ENCODE measurements around the gene HEXD. TPM values are rescaled to one million over a fixed set of nuclear protein-coding genes. Genes with fewer than 3 reads are reported as not detected.

The HEXD gene
- total RNA-seq, 1 donor from 2014 or later = 14.8 TPM

DNA sequence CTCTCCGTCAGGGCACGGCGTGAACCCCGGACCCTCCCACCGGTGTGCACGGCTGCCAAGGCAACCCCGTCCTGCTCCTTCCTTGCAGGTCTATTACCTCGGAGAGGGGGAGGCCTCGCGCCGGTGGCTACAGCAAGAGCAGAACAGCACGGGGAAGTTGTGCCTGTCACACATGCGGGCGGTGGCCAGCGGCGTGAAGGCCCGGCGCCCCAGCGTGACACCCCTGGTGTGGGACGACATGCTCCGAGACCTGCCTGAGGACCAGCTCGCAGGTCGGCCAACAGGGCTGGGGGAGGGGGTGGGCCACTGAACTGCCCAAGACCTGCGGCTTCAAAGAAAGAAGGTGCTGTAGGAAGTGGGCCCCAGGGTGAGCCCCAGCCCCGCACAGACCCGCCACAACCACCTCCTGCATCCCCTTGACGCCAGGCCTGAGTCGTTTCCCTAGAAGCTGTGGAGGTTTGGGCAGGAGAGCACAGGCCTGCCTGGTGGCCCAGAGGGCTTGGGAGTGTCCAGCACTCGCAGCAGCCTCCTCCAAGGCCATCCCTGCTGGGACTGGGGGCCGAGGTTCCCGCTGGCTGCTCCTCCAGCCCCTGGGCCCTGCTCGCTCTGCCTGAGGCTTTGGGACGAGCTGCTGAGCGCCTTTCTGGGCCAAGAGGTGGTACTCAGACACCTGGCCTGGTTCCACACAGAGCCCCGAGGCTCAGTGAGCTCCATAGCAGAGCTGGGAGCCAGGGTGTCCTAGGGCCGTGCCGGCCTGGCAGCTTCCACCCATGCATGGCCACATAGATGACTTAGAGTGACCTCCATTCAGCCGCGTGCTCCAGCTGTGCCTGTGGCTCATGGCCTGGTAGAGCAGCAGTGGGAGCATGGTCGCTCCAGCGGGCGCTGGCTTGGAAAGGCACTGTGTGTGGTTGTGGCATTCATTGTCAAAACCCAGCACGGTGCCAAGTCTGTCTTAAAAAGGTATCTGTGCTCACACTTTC is 17.7 kb downstream of the HEXD start:
- no peak for DNase-seq
- intact Hi-C loops (cut with DNase I) = no loop called here
- no peak for ATAC-seq (ENCODE audit: poor library complexity)

DNA sequence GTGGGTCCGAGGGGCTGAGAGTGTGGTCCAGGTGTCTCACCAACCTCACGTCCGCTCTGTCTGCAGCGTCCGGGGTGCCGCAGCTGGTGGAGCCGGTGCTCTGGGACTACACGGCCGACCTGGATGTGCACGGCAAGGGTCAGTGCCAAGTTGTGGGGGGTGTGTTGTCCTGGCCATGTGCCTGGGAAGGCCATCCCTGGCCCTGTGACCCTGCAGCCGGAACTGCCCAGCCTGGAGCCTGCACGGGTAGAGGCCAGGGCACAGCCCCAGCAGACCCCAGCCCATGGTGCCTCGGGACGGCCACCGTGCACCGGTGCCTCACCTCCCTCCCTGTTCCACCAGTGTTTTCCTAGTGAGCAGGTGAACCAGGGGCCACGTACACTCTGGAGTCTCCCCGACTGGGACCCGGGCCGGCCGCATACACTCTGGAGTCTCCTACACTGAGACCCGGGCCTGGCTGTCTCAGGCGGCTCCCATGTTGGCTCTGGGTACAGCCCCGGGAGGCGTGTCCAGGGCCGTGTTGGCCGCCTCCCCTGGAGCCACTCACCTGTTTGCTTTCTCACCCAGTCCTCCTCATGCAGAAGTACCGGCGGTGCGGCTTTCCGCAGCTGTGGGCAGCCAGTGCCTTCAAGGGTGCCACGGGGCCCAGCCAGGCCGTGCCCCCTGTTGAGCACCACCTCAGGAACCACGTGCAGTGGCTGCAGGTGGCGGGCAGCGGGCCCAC is 18.6 kb downstream of the HEXD start:
- intact Hi-C loops (cut with DNase I) = no loop called here
- ATAC-seq (ENCODE audit: poor library complexity) (no peak), DNase-seq (no peak)

GRCh38 chr17:82437325-82437668 is 19.1 kb downstream of the HEXD start:
- DNase-seq = no peak
- intact Hi-C loops (cut with DNase I) = no loop called here
- no peak for ATAC-seq (ENCODE audit: poor library complexity)

GRCh38 chr17:82438401-82439193 is 20.4 kb downstream of the HEXD start:
- DNase-seq = no peak
- ATAC-seq (ENCODE audit: poor library complexity) = no peak
- intact Hi-C loops (cut with DNase I) = no loop called here

- no peak for ATAC-seq (ENCODE audit: poor library complexity)
- intact Hi-C loops (cut with DNase I) = no loop called here
Measured at GRCh38 chr17:82439194-82439828, 21.2 kb downstream of the HEXD start.

GRCh38 chr17:82439829-82440365 is 21.8 kb downstream of the HEXD start:
- DNase-seq = no peak
- ATAC-seq (ENCODE audit: poor library complexity) = no peak
- intact Hi-C loops (cut with DNase I) = no loop called here

More at GRCh38 chr17:82439194-82439828, 21.2 kb downstream of the HEXD start:
- no peak for DNase-seq

DNA sequence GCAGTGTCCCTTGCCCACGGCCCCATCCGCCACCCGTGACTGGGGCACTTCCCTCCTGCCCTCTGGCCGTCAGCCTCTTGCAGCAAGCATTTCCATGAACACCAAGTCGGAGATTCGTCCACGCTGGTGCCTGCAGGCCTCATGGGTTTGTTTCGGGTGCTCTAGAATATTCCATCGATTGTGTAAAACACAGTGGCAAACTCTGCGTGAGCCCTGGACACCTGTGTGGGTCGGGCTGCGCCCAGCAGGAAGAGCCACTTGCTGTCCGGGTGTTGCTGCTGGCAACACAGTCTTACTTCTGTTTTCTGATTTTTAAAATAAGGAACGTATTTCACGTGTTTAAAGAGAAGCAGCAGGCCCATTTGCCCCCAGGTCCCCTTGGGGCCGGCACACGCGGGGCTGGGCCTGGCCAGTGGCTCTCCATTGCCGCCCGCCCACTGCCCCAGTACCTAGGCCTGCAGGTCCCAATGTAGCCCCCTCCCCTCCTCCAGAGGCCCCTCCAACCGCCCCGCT is 22.4 kb downstream of the HEXD start:
- DNase-seq = no peak
- ATAC-seq (ENCODE audit: poor library complexity) = peak; percentile 16
- intact Hi-C loops (cut with DNase I) = no loop called here

- DNase-seq (peak; percentile 61), ATAC-seq (ENCODE audit: poor library complexity) (no peak)
- intact Hi-C loops (cut with DNase I) = no loop called here
Measured at GRCh38 chr17:82440991-82441627, 23.0 kb downstream of the HEXD start.

- intact Hi-C loops (cut with DNase I) = no loop called here
- DNase-seq = no peak
- no peak for ATAC-seq (ENCODE audit: poor library complexity)
Measured at GRCh38 chr17:82441691-82442487, 23.7 kb downstream of the HEXD start.

- intact Hi-C loops (cut with DNase I) = no loop called here
- ATAC-seq (ENCODE audit: poor library complexity) (no peak), DNase-seq (no peak)
Measured at GRCh38 chr17:82442643-82443464, 24.7 kb downstream of the HEXD start.

DNA sequence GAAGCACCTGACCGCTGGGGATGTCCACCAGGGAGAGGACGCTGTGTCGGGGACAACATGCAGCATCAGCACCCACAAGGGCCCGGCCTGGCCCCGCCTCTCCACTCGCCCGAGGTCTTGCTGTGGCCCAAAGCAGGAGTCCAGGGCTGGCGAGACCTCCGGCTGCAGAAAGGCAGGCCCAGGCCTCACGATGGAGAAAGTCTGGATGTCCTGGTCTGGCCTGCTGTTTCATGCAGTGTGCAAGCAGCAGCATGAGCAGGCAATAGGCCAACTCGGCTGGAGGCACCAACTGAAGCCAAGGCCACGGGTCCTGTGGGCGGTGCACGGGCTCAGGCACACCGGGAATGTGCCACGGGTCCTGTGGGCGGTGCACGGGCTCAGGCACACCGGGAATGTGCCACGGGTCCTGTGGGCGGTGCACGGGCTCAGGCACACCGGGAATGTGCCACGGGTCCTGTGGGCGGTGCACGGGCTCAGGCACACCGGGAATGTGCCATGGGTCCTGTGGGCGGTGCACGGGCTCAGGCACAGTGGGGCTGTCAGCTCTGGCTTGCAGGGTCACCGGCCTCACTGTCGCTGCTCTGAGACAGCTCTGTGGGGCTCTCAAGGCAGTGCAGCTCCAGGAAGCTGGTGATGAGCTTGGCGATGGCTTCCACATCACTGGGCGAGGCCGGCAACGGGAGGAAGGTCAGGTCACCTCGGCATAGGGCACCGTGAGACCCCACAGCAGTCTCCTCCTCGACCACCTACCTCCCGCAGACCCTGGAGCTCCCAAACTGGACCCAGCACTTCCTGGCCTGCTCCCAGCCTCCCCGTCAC is 25.5 kb downstream of the HEXD start:
- DNase-seq (no peak), ATAC-seq (ENCODE audit: poor library complexity) (no peak)
- intact Hi-C loops (cut with DNase I) = no loop called here

DNA sequence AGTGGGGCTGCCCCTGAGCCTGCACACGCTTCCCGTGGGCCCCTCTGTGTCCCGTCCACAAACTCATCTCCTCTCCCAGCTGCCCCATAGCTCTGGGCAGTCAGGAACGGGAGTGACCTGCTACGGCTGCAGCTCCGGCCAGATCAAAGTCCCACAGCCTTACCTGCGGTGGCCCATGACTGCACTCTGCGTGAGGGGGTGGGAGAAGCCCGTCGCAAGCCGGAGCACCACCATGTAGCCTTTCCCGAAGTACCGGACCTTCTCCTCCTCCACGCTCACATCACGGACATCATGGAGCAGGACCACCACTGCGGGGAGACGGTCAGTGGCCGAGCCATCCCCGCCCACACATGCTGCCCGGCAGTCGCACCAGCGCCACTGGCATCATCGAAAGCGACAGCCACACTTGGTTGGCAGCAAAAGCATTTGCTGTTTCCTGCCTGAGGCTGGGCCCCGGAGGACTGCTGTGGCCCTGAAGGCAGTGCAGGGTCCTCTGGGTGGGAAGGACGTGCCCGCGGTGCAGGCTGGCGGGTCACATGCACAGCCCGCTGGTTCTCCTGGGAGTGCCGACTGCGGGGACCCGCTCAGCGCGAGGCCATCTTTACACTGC is 26.2 kb downstream of the HEXD start:
- DNase-seq (no peak), ATAC-seq (ENCODE audit: poor library complexity) (no peak)
- intact Hi-C loops (cut with DNase I) = no loop called here

DNA sequence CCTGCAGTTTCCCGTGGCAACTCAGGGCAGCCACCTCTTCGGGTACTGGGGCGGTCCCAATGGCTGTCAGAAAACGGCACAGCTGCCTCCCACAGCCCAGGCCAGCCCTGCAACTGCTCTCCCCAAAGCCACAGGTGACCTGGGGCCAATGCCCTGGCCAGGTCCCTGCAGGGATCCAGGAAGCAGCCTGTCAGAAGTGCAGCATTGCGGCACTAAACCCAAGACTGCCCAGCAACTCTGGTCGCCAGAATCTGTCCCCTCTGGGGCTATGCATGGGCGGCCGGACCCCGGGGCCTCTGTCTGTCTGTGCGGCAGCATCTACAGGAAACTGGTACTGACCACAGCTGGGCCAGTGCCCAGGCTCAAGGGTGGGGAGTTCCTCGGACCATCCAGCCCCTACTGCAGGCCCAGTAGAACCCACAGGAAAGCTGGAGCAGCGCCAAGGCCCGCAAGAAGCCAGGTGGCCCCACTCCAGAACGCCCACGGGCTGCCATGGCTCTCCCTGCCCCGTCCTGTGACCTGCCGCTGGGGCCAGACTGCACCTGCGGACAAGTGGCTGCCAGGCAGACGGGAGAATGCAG is 26.9 kb downstream of the HEXD start:
- no peak for DNase-seq
- no peak for ATAC-seq (ENCODE audit: poor library complexity)
- intact Hi-C loops (cut with DNase I) = no loop called here

DNA sequence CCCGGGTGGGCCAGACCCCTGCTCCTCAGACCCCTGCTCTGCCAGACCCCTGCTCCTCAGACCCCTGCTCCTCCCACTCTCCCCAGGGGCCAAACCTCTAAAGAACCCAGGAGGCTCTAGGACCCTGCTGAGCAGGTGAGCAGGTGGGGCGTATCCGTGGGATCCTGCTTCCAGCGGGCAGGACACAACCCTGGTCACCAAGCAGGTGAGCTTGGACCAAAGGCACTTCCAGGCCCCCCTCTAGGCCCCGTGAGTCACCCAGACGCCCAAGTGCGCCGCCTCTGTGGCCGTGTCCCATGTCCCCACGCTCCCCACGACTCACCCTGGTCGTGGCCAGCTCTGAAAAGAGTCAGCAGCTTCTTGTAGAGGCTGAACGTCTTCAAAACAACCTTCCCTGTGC is 27.4 kb downstream of the HEXD start:
- DNase-seq = no peak
- ATAC-seq (ENCODE audit: poor library complexity) = no peak
- intact Hi-C loops (cut with DNase I) = no loop called here

DNA sequence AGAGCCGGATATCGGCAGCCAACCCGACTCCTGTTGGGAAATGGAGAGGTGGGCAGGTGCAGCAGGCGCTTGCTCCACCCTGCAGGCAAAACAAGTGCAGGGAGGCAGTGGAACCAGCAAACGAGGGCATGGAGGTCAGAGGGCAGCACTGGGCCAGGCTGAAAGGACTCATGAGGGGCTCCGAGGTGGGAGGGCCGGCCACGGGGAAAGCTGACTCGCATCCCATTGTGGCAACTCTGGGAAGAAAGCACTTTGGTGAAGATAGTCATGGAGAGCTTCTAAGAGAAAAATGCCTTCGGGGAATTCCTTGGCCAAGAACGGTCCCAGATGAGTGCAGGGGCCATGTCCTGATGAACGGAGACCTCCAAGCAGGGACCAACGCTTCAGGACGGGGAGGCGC is 28.0 kb downstream of the HEXD start:
- no peak for DNase-seq
- ATAC-seq (ENCODE audit: poor library complexity) = no peak
- intact Hi-C loops (cut with DNase I) = no loop called here

Measured in Right ventricle myocardium superior (tissue), 1 donor.